Measurements from ENCODE around the gene HYLS1.
A peak's percentile ranks its signal among the peaks of the same experiment; 100 is the strongest.

GRCh38 chr11:125935618-125936199 lies 48.2 kb downstream of the HYLS1 start:
- TF ChIP-seq GATA2 (IDR thresholded peaks at IDR 0.05; ENCODE audit: low read depth, low read length): peak; percentile 57; the same call in 1 of the 2 replicates
- no peak for TF ChIP-seq GATA3 (IDR thresholded peaks at IDR 0.05; ENCODE audit: low read depth, low read length)
